ENCODE data around the gene SLC12A7. TPM values are rescaled to one million over a fixed set of nuclear protein-coding genes. Genes with fewer than 3 reads are reported as not detected.

SLC12A7 gene
- total and polyA plus RNA-seq, 2 donors (not counting 1 experiment from before 2014, with no cell fraction given) = 2.9 to 23.9 TPM

DNA sequence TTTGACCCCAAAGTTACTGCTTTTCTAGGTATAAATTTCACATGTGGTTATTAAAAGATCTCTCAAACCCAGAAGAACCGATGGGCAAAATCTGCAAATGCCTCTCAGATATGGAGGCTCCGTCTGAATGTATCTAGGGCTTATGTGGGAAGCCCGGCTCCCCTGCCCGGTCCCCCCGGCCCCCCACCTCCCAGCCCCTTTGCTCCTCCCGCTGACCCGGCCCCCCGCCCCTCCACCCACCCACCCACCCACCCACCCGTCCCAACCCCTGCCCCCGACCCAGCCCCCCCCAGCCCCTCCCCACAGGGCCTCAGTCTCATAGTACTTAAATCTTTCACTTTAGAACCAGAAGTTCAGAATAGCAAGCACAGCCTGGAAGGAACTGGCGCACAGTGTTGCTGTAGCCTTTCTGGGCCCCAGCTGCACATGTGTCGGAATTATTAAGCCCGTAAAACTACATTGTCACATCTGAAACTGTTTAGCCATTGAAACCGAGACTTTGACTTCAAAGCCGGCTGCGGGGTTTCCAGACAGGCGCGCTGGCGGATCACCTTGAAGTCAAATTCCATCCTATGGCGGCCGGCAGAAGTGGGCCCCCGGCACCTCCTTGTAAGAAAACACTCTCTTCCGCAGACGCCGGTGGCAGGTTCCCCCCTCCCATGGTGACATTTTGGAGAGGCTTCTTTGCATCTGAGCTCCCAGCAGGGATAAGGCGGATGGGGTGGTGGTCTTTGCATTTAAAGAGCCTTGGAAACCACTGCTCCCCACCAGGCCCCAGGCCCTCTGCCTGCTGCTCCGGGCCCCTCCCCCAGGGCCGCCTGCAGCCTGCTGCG lies 90.5 kb downstream of the SLC12A7 start:
- H3K4me2 ChIP-seq (ENCODE audit: extremely low read depth, insufficient read depth, low read length) = no peak overlapping the region
- no peaks in the 10 kb centered on the region for H3K79me2 ChIP-seq (ENCODE audit: control insufficient read depth, insufficient read depth, low read length)
- H2AFZ ChIP-seq (ENCODE audit: low read length) = no peak overlapping the region
- H3K4me3 ChIP-seq (replicated peaks in 1 of 4; ENCODE audit: control extremely low read depth in 1 of 4, insufficient read depth in 1 of 4, low read depth in 3 of 4, low read length in 4 of 4) = no peak overlapping the region
- no peak overlapping the region for H3K27ac ChIP-seq (ENCODE audit: insufficient read depth, low read length)
- H3K27me3 ChIP-seq (ENCODE audit: control insufficient read depth, insufficient read depth, low read length) = no peaks in the 10 kb centered on the region
- no peaks in the 10 kb centered on the region for H3K36me3 ChIP-seq (ENCODE audit: control insufficient read depth, insufficient read depth, low read length)
- no peaks in the 10 kb centered on the region for H3K9me3 ChIP-seq (ENCODE audit: control insufficient read depth, insufficient read depth, low read depth, low read length)
- H3K9ac ChIP-seq (ENCODE audit: insufficient read depth, low read length) = no peak overlapping the region
- no peaks in the 10 kb centered on the region for H4K20me1 ChIP-seq (ENCODE audit: control insufficient read depth, extremely low read depth, insufficient read depth, low read length)
- TF ChIP-seq EZH2 (IDR thresholded peaks at IDR 0.05; ENCODE audit: low read length, missing control alignments) = no peak
- TF ChIP-seq CTCF (conservative IDR thresholded peaks at IDR 0.05 in 1 of 2, IDR thresholded peaks at IDR 0.05 in 1 of 2; ENCODE audit: low read depth in 1 of 2, low read length in 2 of 2) = no peak
- no peak for DNase-seq (ENCODE audit: low read depth in 2 of 2)
- H3K4me1 ChIP-seq (ENCODE audit: control insufficient read depth, extremely low read depth, insufficient read depth, low read length) = no peaks in the 10 kb centered on the region

- no peak overlapping the region for H3K27ac ChIP-seq (ENCODE audit: insufficient read depth, low read length)
- no peaks in the 10 kb centered on the region for H3K9me3 ChIP-seq (ENCODE audit: control insufficient read depth, insufficient read depth, low read depth, low read length)
- TF ChIP-seq CTCF (conservative IDR thresholded peaks at IDR 0.05 in 1 of 2, IDR thresholded peaks at IDR 0.05 in 1 of 2; ENCODE audit: low read depth in 1 of 2, low read length in 2 of 2) (no peak), EZH2 (IDR thresholded peaks at IDR 0.05; ENCODE audit: low read length, missing control alignments) (no peak)
- no peak overlapping the region for H2AFZ ChIP-seq (ENCODE audit: low read length)
- no peaks in the 10 kb centered on the region for H3K27me3 ChIP-seq (ENCODE audit: control insufficient read depth, insufficient read depth, low read length)
- no peaks in the 10 kb centered on the region for H3K4me1 ChIP-seq (ENCODE audit: control insufficient read depth, extremely low read depth, insufficient read depth, low read length)
- no peak overlapping the region for H3K4me2 ChIP-seq (ENCODE audit: extremely low read depth, insufficient read depth, low read length)
- H4K20me1 ChIP-seq (ENCODE audit: control insufficient read depth, extremely low read depth, insufficient read depth, low read length) = no peaks in the 10 kb centered on the region
- no peak overlapping the region for H3K9ac ChIP-seq (ENCODE audit: insufficient read depth, low read length)
- H3K79me2 ChIP-seq (ENCODE audit: control insufficient read depth, insufficient read depth, low read length) = no peaks in the 10 kb centered on the region
- H3K4me3 ChIP-seq (replicated peaks in 1 of 4; ENCODE audit: control extremely low read depth in 1 of 4, insufficient read depth in 1 of 4, low read depth in 3 of 4, low read length in 4 of 4) = no peak overlapping the region
- no peak for DNase-seq (ENCODE audit: low read depth in 2 of 2)
- H3K36me3 ChIP-seq (ENCODE audit: control insufficient read depth, insufficient read depth, low read length) = no peaks in the 10 kb centered on the region
These were observed 91.4 kb downstream of the SLC12A7 start for GRCh38 chr5:1020452-1020961.

DNA sequence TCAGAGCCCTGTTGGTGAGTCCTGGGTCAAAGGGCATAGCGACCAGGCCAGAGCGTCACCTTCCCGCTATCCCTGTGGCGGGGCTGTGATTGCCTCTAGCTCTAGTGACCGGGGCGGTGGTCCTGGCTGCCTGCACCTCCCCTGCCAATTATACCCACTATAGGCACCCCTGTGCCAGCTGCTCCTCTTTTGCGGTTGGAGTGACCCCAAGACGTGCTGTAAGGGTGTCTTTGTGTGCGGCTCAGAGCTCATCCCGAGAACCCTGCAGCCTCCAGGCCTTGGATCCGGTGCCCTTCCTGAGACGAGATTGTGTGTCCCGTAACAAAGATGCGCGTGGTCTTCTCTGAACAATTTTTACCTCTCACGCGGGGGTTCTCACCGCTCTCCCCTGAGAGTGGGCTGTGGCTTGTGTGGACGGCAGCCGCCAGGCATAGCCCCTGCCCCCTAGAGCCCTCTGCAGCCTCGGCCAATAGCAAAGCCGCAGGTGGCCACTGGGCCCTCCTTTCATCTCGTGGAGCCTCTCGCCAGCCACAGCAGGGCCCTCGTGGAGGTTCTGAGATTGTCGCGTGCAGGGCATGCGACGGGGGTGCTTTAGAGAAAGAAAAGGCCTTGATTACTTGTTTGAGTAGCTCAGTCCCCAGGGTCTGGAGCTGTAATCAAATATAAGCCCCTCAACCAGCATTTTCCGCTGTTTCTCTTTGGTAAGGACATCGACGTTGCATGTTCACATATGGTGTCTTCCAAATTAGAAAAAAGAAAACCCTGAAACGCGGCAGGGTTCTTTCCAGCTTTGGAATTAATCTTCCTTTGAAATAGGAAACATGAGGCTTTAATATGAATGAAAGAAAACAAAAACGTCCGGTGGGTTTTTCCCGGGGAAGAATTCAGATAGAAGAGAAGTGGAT lies 92.6 kb downstream of the SLC12A7 start:
- H3K36me3 ChIP-seq (ENCODE audit: control insufficient read depth, insufficient read depth, low read length) = no peaks in the 10 kb centered on the region
- H3K79me2 ChIP-seq (ENCODE audit: control insufficient read depth, insufficient read depth, low read length) = no peaks in the 10 kb centered on the region
- H2AFZ ChIP-seq (ENCODE audit: low read length) = no peak overlapping the region
- DNase-seq (ENCODE audit: low read depth in 2 of 2) = no peak
- H3K4me1 ChIP-seq (ENCODE audit: control insufficient read depth, extremely low read depth, insufficient read depth, low read length) = no peaks in the 10 kb centered on the region
- TF ChIP-seq CTCF (conservative IDR thresholded peaks at IDR 0.05 in 1 of 2, IDR thresholded peaks at IDR 0.05 in 1 of 2; ENCODE audit: low read depth in 1 of 2, low read length in 2 of 2) = no peak
- no peak overlapping the region for H3K9ac ChIP-seq (ENCODE audit: insufficient read depth, low read length)
- H3K4me3 ChIP-seq (replicated peaks in 1 of 4; ENCODE audit: control extremely low read depth in 1 of 4, insufficient read depth in 1 of 4, low read depth in 3 of 4, low read length in 4 of 4) = no peak overlapping the region
- H3K9me3 ChIP-seq (ENCODE audit: control insufficient read depth, insufficient read depth, low read depth, low read length) = no peaks in the 10 kb centered on the region
- no peaks in the 10 kb centered on the region for H4K20me1 ChIP-seq (ENCODE audit: control insufficient read depth, extremely low read depth, insufficient read depth, low read length)
- no peaks in the 10 kb centered on the region for H3K27me3 ChIP-seq (ENCODE audit: control insufficient read depth, insufficient read depth, low read length)
- no peak overlapping the region for H3K27ac ChIP-seq (ENCODE audit: insufficient read depth, low read length)
- H3K4me2 ChIP-seq (ENCODE audit: extremely low read depth, insufficient read depth, low read length) = no peak overlapping the region
